ENCODE measurements around the gene GNRH2.
"Not testable (repeated sequence)": the region's sequence is repeated elsewhere in the genome, so short reads cannot be mapped to it uniquely, and the experiment has no call there.

The GNRH2 gene

DNA sequence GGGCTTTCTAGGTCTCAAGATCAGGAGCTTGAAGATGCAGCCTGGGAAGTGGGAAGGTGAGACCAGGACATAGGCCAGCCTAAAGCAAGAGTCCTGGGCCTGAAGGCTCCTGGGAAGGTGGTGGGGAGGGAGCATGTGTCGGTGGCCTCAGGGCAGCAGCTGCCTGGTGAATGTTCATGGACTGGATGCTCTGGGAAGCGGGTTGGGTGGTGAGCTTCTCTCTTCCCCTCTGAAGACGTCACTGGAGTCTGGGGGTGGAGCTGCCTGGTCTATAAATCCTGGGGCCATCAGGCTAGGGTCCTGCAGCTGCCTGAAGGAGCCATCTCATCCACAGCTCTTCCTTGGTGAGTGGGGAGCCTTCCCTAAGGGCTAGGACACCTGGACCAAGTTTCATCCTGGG is at the start of gene GNRH2:
TSS of gene GNRH2 (plus strand) at position 301 of the 400 bp plus-strand sequence. CDS start 793 bp downstream, outside the sequence.
- DNase-seq, result no peak

DNA sequence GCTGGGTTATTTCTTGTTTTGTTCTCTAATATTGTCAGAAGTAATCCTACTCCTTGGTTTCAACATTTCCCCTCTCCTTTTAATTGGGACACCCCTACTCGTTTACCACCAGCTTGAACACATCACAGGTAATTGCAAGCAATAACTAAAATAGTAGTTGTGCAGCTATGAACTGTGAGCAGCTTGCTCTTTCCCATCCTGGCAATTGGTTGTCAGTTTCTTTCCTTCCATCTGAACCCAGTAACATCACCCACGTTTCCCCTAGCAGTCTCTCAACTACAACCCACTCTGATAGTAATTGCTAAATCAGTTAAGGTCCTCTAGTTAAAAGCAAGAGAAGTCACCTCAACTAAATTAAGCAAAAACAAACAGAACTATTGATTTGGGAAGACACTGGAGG is 47.6 kb upstream of the GNRH2 start:
- no peak for DNase-seq

DNA sequence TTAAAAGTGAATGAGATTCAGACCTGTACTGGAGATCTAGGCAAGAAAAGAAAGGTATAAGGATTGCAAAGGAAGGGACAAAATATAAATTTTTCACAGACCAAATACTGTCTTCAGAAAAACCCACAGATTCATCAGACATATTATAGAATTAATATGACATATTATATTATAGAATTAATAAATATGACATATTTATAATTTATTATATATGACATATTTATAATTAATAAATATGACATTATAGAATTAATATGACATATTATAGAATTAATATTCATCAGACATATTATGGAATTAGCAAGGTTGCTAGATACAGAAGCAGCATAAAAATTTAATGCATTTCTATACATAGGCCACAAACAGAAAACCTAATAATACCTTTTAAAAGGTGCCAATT is 44.7 kb upstream of the GNRH2 start:
- no peak for DNase-seq

- DNase-seq, result peak; percentile 47
These were observed 42.4 kb upstream of the GNRH2 start for GRCh38 chr20:3000852-3001523.

GRCh38 chr20:3003416-3003815 is 40.0 kb upstream of the GNRH2 start:
- DNase-seq, result no peak

- peak; percentile 30 for DNase-seq
These were observed 32.3 kb upstream of the GNRH2 start for GRCh38 chr20:3010985-3011723.

GRCh38 chr20:3011752-3012151 is 31.7 kb upstream of the GNRH2 start:
- DNase-seq, result no peak

DNA sequence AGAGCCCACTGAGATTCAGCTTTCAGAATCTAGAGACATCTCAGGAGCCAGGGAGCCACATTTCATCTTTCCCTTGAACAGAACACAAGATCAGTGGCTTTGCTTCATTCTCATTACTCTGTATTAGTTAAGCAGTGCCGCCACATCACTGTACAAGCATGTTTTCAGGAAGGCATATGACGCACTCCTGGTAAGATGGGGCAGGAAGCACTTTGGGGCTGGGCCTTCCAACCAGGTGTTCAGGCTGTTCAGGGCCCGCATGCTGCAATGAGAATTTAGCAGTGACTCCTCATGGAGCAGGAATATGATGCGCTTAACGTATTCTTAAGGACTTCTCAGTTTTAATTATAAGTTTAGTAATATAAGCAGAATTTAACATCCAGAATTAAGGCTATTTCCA is 29.7 kb upstream of the GNRH2 start:
- DNase-seq, result no peak

- no peak for DNase-seq
These were observed 29.2 kb upstream of the GNRH2 start for GRCh38 chr20:3014179-3014578.

DNA sequence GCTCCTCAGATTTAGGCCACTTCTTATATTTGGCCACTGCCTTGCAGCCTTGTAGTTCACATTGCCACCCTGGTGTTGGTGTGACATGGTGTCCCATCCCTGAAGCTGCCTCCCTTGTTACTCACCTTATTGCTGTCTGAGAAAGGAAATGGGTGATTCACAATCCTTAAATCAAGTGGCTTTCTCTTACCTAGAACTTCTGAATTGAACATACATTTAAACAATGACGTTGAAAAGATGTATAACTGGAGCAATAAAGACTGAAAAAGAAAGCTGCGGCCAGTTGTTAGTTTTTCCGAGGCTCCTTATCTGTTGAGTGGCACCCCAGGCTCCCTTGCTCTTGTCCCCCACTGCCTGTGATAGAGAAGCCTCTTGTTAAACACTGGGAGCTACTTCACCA is 28.8 kb upstream of the GNRH2 start:
- DNase-seq, result no peak

DNA sequence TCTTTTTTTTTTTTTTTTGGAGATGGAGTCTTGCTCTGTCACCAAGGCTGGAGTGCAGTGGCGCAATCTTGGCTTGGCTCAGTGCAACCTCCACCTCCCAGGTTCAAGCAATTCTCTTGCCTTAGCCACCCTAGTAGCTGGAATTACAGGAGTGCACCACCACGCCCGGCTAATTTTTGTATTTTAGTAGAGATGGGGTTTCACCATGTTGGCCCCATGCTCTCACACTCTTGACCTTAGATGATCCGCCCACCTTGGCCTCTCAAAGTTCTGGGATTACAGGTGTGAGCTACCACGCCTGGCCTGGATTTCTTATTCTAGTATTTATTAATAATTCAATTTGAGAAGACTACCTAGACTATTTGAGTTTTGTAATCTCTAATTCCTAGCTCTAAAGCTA is 28.1 kb upstream of the GNRH2 start:
- DNase-seq, result not testable (repeated sequence)

- DNase-seq, result no peak
These were observed 22.1 kb upstream of the GNRH2 start for GRCh38 chr20:3021327-3021726.

GRCh38 chr20:3021777-3022176 is 21.6 kb upstream of the GNRH2 start:
- no peak for DNase-seq

DNA sequence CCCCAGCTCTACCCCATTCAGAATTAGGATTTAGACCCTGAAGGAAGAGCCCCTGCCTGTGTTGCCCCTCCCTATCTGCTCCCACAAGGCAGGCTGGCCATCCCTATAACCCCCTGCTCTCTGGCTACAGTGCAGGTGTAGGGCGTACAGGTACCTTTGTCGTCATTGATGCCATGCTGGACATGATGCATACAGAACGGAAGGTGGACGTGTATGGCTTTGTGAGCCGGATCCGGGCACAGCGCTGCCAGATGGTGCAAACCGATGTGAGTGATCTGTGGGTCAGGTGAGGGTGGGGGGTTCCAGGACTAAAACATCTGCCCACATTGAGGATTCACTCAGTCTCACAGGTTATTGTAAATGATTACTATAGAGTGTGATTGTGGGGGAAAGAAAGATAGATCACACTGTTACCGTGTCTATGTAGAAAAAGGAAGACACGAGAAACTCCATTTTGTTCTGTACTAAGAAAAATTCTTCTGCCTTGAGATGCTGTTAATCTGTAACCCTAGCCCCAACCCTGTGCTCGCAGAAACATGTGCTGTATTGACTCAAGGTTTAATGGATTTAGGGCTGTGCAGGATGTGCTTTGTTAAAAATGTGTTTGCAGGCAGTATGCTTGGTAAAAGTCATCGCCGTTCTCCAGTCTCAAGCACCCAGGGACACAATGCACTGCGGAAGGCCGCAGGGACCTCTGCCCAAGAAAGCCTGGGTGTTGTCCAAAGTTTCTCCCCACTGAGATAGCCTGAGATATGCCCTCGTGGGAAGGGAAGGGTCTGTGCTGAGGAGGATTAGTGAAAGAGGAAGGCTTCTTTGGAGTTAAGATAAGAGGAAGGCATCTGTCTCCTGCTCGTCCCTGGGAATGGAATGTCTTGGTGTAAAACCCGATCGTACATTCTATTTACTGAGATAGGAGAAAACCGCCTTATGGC is 20.6 kb upstream of the GNRH2 start:
- not testable (repeated sequence) for DNase-seq

- DNase-seq, result no peak
These were observed 15.4 kb upstream of the GNRH2 start for GRCh38 chr20:3027987-3028386.

DNA sequence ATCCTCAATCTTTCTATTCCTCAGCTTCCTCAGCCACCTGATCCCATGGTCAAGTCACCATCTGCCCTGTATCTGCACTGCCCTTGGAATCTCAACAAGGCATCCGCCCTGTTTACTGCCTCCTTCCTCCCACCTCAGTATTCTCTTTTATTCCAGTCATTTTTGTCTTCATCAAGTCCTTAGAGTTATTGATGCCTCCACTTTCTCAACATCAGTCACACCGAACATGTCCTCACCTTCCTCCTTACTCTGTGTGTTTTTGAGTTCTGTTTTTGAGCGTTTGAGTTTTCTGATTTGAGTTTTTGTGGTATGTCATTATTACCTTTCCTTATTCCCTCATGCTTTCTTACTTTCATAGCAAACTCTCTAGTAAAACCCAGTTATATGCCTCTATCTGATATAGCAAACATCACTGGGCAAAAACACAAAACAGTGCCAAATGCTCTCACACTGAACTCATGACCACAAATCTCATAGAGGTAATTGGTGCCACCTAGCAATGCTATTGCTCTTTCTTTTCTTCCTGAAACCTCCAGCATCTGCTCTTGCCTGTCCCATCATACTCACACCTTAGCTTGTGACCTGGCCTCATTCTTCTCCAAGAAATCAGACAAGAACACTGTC is 11.8 kb upstream of the GNRH2 start:
- DNase-seq, result no peak

DNA sequence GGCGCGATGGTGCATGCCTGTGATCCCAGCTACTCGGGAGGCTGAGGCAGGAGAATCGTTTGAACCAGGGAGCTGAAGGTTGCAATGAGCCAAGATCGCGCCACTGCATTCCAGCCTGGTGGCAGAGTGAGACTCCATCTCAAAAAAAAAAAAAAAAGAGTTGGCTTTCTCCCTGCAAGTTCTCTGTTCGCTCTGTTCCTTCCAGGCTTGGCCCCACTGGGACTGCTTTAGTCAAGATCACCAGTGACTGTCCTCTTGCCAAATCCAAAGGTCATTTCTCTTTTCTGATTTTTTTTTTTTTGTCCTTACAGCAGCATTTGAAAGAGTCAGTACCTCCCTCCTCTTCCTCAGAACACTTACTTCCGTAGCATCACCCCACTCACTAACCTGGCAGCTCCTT is 10.8 kb upstream of the GNRH2 start:
- no peak for DNase-seq

DNA sequence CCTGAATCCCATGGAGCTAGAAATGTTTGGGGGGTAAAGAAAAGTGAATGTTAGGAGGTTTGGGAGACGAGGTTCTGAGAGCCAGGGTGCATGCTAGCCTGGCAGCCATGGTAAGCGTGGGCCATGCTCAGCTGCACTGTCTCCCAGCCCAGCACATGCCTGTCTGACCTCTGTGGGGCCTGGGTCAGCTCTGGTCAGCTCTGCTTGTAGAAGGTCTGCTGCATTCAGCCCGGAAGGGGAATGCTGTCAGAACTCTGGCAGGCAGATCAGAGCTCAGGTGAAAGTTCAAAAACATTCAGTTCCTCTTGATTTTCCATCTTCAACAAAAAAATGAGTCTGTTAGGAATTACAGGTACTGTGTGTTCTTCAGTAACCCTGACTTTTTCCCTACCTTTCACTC is 5.8 kb upstream of the GNRH2 start:
- no peak for DNase-seq

DNA sequence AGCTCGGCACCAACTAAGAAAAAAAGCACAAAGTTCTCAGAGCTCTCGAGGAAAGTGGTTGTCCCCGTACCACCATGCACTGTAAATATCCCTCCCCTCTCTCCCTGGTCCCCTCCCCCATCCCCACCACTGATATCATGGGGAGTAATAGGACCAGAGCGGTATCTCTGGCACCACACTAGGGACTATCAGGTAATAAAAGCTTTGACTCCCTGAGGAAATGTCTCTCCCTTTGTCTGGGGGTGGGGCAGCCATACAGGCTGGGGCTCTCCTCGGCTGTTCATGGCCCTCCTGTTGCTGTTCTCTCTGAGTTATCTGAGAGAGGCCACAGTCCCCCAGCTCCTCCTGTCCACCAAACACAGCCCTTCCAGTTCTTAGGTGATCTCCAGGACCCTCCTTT is 5.0 kb upstream of the GNRH2 start:
- DNase-seq, result no peak

- DNase-seq, result no peak
These were observed 4.0 kb upstream of the GNRH2 start for GRCh38 chr20:3039426-3039825.

DNA sequence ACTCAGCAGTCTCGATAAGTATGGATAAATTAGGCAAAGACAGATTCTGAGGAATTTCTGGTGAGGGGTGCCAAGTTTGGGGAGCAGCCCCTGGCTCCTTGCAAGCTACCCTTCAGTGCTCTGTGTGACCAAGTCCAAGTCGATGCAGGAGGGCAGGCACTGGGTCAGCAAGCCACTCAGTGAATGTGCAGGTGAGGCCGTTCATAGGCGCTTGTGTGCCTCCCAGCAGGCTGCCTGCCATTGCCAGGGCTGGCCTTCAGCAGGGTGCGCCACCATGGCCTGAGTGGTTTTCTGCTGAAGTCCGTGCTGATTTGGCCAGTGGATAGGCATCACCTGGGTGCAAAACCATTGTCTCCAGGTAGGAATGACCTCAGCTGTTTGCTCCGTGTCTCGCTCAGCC is 3.3 kb upstream of the GNRH2 start:
- no peak for DNase-seq

DNA sequence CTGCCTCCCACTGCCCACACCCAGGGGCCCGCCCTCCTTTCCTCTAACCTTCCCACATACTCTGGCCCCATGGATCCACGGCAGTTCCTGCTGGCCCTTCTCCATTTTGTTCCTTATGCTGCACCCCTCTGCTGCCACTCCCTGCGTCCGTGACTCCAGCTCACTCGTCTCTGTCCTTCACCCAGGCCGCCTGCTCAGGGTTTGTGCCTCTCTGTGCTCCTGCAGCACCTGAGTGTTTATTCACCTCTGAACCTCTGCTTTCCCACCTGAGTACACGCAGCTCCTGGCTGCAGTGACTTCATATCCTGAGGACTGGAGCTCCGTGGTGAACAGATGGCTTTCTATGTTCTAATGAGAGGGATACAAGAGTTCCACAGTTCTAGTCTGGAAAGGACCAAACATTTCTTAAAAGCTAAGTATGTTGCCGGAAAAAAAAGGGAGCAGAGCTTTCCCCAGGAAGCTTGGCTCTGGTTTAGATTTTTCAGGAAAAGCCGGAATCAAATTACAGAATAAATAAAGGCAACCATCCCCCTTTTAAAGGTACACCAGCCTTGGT is 1.5 kb upstream of the GNRH2 start:
- DNase-seq, result peak; percentile 17

DNA sequence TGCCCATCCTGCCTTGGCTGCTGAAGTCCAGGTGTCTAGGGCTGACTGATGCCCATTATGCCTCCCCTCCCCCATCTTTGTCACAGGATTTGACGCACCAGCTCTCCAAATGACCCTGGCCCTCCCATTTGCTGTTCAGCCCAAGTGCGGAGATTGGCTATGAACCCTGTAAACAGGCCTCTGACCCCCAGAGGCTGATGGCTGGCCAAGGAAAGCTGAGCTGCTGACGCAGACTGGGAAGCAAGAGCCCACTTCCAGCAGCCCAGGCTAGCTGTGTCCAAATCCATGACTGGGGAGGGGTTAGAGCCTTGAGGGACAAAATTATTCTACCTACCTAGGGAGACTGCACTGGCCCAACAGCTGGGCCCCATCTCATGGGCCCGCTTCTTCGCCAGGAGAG is 797 bp upstream of the GNRH2 start:
- DNase-seq, result no peak
